DLD1 (cell line): Measurements from ENCODE around the gene KCNAB1.

Experiments used
- in situ Hi-C: cut with HindIII; loops from 2 replicates; pipeline ENCODE4 v1.10.0; 2017; ENCODE audit warnings: low sequenced_read_pairs

Gene KCNAB1

DNA sequence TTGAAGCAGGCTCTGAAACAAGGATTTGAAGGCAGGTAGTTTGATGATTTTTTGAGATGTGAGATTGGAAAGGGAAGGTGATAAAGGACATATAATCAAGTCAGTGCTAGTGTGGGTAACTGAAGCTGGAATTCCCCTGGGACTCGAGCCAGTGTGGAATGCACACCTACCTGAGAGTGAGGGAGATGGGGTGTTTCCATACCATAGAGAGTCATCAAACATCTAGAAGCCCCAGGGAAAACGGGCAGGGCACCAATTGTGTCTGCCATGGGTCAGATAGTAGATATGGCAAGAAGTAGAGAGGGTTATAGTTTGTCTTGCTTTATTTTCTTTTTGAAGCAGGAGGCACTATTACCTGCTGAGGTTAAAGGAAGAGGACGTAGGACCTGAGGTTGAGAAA, 314.5 kb downstream of the KCNAB1 start:
- in situ Hi-C loops = no loop called here

DNA sequence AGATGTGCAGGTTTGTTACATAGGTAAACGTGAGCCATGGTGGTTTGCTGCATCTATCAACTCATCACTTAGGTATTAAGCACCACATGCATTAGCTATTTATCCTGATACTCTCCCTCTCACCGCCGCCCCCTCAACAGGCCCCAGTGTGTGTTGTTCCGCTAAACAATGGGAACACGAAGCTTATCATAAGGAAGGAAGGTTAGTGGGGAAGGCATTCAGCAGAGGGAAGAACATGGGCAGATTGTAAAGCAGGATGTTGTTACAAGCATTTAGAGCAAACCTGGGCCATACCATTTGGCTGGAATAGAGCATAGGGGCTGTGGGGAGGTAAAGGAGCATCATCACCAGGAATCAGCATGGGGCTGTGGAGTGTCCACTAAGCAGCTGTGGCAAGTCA, 322.7 kb downstream of the KCNAB1 start:
- in situ Hi-C loops = no loop called here

DNA sequence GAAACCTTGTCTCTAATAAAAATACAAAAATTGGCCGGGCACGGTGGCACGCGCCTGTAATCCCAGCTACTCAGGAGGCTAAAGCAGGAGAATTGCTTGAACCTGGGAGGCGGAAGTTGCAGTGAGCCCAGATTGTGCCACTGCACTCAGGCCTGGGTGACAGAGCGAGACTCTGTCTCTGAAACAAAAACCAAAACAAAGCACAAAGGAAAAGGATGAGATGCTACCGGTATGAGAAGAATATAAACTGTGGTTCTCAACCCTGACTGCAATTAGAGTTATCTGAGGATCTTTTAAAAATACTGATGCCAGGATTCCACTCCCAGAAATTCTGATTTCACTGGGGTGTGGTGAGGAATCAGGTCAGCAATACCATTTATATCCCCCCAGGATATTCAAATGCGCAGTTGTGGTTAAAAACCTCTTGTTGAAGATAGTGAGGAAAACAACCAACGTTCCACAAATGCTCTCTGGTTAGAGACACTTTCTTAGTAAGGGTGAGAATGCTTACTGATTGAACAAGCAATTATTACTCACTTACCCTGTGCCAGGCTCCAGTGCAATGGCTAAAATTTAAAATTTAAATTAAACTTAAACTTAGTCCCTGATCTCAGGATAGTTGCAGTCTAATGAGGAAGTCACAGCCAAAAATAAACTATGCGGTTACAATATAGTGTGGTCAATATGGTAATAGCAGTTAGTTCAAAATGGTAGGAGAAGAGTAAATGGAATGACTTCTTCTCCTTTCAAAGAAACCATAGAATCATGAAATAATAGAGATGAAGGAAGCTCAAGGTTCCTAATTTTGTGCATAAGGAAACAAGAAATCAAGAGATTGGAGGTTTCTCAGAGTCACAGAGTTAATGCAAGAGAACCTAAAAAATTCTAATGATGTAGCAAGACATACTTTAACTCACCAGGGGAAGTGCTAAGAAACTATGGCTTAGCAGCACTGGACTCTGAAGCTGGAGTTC, 325.0 kb downstream of the KCNAB1 start:
- in situ Hi-C loops = no loop called here

DNA sequence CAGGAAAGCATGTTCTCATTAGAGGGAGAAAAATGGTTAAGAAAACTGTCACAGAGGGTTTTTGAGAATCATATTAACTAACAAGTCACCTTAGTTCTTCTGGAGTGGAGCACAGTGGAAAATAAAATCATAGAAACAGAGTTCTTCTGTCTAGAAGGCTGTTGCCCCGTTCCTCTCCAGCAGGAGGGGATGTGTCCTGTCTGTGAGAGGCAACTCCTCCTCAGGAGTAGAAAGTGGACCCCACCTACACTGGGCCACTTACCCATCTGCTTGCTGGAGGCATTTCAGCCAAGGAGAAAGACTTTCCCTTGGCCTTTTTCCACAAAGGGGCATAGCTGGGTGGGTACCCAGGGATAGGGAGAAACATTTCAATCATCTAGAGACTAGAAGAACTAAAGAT, 327.9 kb downstream of the KCNAB1 start:
- in situ Hi-C loops = no loop called here

DNA sequence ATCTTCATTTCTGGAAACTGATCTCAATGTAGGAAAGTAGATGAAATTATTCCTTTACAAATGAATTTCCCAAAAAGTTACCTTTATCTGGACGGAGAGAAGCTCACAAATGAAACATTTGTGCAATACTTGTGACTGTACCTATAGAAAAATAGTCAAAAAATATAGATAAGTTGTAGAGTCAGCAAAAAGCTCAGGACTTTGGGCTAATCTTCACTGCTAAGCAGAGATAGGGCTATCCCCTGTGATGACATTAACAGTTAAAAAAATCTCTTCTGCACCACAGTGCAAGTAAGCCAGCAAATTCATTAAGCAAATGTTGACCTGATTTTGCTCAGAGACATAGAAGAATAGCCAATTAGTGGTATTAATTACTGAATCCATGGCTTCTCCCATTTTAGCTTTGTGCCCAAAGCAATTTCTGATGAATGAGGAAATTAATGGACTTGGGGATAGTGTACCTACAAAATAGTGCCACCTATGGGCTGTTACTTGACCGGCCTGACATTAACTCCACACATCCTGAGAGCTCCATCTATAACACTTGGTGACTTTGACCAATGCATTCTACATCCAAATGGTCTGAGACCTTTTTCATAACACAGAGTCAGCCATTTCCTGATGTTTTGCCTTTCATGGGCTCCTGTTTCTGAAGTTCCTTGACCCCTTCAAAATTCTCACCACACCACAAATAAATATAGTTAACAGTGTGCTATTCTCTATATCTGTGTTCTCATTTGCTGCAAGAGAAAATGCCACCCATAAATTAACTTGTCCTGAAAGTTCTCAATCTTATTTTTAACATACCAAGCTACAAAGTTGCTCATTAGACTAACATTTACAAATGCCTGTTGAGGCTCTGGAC, 329.6 kb downstream of the KCNAB1 start:
- in situ Hi-C loops = no loop called here

DNA sequence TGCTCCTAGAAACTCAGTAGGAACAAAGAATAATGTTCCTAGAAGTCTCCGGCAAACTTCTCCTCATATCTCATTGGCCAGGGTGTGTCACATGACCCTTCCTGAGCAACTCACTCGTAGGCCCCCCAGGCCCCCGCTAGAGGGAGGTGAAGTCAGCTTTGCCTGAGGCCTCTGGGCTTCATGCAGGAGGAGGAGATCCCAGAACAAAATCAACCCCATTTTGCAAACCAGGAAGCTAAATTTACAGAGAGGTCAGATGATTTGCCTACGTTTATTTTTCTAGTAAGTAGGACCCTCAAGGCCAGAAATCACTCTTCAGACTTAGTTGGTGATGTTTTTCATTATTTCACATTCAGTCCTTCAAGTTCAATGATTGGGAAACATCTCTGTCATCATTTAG, 335.5 kb downstream of the KCNAB1 start:
- in situ Hi-C loops = no loop called here

DNA sequence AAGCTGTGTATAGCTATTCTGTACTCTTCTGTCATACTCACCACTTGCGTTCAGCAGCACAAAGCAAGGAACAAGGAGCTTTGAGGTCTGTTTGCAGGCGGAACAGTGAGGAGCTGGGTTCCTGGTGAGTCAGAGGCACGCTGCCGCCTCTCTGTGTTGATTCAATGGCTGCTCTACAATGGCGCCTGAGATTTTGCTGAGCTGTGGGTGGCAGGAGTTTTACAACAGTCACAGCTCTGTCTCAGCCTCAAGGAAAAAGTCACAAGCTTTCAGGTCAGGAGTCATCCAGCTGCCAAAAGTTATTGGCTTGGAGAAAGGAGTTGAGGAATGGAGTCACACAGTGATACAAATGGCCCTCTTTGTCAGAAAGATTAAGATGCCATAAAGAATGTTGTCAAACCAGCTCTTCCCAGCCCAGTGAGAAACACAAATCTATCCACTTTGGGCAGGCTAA, 336.4 kb downstream of the KCNAB1 start:
- in situ Hi-C loops = no loop called here

DNA sequence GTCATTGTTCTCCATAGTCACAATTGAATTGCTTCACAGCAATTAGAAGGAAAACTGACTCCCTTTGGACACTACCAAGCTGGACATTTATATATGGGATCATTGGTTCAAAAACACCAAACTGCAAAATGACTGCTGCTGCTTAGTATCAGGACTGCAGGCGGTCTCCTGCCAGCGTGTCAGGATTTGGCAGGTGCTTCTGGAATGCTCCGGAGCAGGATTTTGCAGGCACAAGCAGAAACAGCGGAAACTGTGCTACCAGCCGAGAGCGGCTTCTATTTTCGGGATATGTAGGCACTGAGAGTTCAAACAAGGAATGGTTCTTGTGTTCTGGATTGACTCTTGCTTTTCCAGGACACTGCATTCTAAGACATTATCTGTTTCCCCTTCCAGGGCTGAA, 339.1 kb downstream of the KCNAB1 start:
- in situ Hi-C loops = no loop called here

DNA sequence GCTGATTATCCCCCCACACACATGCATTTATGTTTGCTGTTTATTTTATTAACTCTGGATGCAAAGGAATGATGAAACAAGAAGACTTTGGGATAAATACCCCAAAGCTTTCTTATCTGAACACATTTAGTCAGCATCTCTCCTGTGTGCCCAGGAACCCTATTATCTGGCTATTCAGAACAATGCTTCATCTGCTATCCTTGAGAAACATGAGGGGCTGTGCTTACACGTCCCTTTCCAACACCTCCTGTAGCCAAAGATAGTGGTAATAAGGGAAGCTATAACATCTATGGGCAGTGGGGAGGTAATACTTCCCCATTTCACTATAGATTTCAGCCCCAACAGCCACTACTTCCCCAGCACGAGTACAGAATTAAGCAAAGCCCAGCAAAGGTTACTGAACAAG, 339.8 kb downstream of the KCNAB1 start:
- in situ Hi-C loops = no loop called here

DNA sequence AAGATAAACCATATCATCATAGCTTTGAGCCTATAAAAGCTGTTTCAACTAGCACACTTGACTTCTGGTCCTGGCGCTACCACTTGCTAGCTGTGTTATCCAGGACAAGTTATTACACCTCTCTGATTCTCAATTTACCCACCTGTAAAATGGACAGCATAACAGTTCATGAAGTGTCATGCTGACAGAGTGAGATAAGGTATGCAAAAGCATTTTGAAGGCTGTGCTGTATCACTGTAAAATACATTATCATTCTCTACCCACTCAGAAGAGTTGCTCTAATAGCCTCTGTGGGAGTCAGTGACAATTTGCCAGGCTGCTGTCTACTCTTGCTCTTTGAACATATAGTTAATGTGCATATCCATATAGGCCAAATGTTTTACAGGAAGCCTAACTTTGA, 341.5 kb downstream of the KCNAB1 start:
- in situ Hi-C loops = no loop called here

DNA sequence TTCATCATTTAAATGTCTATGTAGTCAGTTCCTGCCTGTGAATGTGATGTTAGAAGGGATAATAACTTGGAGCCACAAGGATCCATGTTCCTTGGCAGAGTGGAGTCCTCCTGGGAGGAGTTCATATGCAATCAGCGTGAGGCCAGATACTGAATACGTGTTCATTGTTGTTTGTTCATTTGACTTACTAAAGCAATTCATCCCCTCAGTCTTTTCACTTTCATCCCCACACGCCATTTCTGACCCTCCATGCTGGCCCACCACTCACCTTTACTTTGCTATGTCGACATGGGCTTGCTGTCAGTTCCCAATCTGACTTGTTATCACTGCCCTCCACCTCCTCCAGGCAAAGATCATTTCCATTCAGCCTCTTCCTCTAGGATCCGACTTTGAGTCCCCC, 342.7 kb downstream of the KCNAB1 start:
- in situ Hi-C loops = no loop called here

DNA sequence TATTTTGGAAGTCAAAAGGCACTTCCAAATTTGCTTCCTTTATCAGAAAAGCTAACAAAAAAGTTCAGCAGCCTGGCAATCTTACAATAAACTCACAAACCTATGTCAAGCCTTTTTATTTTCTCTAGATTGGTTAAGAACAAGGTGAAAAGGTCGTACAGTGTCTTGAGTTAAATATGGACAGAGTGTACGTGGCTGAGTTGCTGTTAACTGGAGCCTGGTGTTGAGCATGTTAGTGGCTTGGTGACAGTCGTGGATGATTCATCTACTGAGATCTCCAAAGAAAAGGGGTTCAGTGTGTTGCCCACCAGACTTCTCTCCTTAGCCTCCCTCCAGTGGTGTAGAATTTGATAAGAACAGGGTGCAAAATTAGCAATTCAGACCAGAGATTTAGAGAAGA, 344.8 kb downstream of the KCNAB1 start:
- in situ Hi-C loops = no loop called here

DNA sequence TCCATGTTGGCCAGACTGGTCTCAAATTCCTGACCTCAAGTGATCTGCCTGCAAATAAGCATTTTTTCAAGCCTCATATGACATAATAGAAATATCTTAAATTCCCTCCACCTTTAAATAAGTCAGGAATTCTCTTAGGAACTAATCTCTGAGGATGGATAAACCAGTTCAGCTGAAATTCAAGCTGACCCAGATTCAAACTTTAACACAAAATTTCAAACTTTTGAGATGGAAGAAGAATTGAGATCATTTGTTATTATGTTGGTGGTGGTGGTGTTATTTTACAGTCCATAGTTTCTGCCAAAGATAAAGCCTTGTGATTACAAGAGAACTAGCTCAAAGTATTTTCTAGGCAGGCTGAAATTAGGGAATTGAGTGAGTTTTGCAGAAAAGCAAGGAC, 349.1 kb downstream of the KCNAB1 start:
- in situ Hi-C loops = no loop called here

DNA sequence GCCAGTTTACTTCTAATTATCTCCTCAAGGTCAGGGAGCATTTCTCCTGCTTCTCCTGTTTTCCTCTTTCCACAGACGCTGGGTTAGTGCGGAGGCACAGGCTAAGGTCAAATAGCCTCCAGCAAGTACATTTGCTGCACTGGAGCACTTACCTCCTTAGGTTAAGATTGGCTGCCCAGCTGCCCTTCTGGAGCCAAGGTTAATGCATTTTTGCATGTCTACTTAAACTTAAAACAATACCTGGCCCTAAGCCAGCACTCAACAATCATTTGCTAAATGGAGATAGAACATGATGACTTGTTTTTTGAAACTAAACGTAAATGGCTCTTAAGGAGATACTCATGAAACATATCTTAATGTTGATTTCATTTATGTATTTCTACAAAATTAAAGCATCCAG, 351.1 kb downstream of the KCNAB1 start:
- in situ Hi-C loops = no loop called here

DNA sequence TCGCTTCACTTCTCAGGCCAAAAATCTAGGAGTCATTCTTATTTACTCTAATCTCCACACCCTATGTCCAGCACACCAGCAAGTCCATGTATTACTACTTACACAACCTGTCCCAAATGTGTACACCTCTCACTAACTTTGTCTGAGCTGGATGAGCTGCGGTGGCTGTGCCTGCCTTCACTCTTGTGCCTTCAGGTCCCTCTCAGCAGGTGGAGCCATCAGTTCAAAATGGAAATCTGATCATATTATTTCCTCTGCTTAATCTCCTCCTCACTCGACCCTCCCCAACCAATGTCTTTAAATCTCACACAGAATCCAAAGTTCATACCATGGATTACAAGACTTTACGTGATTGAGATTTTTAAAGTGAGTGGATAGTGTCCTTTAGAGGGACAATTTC, 351.8 kb downstream of the KCNAB1 start:
- in situ Hi-C loops = no loop called here

DNA sequence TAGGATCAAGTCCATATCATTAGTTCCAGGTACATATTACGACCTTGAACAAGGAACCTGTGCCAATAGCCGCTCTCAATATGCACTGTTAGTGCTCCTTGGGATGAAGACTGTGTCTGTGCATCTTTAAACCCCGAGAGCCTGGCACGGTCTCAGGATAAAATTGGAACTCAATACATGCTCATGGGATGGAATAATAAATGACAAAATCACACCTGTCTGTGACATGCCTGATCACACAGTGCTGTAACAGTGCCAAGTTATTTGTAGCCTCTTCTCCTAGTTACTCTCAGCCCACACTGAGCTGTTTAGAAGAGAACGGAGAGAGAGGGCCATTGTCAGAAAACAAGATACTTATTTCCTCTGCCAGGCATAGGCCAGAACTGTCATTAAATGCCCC, 352.3 kb downstream of the KCNAB1 start:
- in situ Hi-C loops = no loop called here

DNA sequence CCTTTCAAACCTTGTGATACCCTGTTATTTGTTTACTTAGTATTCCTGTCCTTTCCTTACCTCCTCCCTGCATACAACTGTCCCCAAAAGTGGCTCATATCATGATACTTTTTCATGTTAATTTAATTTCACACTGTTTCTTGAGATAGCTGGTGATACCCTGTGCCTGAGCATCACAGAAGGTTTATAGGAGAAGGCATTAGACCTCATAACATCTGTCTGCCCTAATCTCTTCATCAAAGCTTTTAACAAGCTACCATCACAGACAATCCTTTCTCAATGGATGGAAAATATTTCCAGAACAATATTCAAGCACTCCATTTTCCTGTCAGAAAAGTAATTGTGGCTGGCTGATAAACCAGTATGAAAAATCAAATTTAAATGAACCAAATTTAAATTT, 353.0 kb downstream of the KCNAB1 start:
- in situ Hi-C loops = no loop called here

DNA sequence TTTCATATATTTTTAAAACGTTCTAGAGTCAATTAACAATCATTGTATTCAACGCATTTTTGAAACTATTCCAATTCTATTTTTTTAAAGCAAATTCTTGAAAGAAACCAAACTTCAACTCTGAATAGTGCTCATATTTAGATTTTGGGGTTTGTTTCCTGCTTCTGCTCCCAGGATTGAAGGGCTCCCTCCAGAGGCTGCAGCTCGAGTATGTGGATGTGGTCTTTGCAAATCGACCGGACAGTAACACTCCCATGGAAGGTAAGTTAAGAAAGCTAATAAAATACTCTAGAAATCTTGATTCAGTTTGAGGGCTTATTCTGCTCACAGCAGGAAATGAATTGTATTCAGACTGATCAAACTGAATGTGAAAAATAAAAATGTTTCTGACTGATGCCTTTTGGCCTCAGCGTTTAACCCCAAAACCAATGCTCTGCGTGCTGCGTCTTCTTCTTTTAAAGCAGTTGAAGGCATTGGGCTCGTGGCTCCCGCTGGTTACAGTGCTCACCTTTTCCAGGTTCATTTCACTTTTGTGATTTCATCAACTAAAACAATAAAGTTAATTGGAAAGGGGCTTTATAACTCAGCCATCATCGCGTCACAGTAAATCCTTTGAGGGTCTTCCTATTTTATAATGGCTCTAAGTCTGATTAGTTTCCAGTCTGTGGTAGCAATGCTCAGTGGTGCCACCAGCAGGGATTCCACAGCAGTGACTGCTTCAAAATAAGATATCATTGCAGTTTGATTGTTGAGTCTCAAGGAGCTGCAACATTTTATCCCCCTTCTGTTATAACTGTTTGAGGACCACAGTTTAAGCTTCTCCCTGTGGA, 354.4 kb downstream of the KCNAB1 start:
- in situ Hi-C loops = no loop called here

DNA sequence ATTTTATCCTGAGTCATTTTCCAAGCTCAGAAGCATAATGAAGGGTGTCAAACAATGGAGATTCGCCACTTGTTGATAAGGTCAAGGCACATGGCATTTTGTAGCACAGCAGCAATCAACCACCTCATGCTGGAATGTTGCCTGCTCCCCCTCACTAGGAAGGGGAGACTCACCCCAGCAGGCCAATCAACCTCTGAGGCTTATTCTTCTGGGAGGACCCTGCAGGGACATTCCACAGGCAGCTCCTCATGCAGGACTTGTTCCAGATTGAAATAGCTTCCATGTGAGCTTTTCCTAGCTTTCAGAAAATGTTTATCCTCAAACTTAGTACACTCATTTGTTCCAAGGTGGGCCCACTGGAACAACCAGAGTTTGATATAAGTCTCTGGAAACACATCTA, 356.9 kb downstream of the KCNAB1 start:
- in situ Hi-C loops = no loop called here

DNA sequence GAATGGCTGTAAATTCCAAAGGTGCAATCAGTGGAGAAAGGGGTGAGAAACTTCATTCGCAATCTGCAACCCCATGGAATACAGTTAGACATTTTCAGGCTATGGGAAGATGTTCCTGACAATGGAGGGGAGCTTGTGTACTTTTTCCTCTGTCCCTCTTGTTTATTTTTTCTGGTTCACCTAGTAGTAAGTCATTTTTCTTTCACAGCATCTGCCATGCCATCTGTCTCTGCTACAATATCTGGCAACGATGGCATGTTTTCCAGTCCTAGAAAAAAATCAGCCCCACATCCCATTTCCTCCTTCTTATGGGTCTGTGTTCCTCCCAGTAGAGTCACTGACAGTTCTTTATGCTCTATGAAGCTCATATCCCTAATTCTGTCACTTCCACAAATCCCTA, 358.5 kb downstream of the KCNAB1 start:
- in situ Hi-C loops = no loop called here

DNA sequence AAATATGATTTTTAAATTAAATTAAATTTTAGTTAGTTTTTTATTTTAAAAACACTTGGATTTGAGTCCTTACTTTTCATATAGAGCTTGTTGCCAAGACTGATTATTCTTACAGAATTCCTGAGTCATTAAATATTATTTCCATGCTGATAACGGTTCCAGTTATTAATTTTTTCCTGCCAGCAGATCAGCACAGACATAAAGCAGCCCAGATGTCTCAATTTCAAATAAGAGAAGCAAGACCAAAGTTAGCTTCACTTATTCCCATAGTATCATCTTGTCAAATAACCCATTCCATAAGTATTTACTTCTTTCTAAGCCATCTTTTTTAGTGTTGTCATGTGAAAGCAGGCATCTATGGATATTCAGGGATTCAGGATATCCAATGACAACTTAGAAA, 359.2 kb downstream of the KCNAB1 start:
- in situ Hi-C loops = no loop called here
